Common myeloid progenitor, CD34-positive (primary cell): Measurements from ENCODE around the gene LARP1.

Experiments used
- CTCF ChIA-PET: fragments of 350-600 bp; sonication (Branson Sonifier 250); formaldehyde crosslinking; loops from one replicate; lab custom pipeline; 2021; ENCODE audit warnings: antibody characterized with exemption; lab: Charles Lee
- POLR2A ChIA-PET: fragments of 350-600 bp; sonication (Branson Sonifier 250); formaldehyde crosslinking; loops from one replicate; lab custom pipeline; 2021; ENCODE audit warnings: antibody characterized with exemption; lab: Charles Lee
- DNase-seq, 3 donors: peaks; one replicate each; pipeline versions ENCODE4 v3.0.0 to v3.0.0-alpha.2; 2013
- H3K27ac ChIP-seq, 2 experiments: 1 replicate in 1 of 2; 2 replicates in 1 of 2; pipeline ENCODE4 v1.7.0; 2013; ENCODE audit warnings: inconsistent platforms in 2 of 2, low read length in 2 of 2, mild to moderate bottlenecking in 2 of 2, low read depth in 1 of 2, moderate library complexity in 1 of 2; ENCODE audit not compliant: severe bottlenecking in 2 of 2, insufficient read depth in 1 of 2, poor library complexity in 1 of 2
- H3K27me3 ChIP-seq, 5 experiments: replicated peaks in 2 of 5; 1 replicate in 3 of 5; 2 replicates in 2 of 5; pipeline versions ENCODE4 v1.6.1 to v1.7.0; 2013; ENCODE audit warnings: low read length in 4 of 5, mild to moderate bottlenecking in 2 of 5, moderate library complexity in 2 of 5, inconsistent platforms in 1 of 5; ENCODE audit not compliant: insufficient read depth in 5 of 5, control insufficient read depth in 4 of 5
- H3K36me3 ChIP-seq, 4 experiments: 1 replicate in 2 of 4; 2 replicates in 2 of 4; pipeline versions ENCODE4 v1.6.1 to v1.7.0; 2013; ENCODE audit warnings: low read length in 3 of 4, control low read depth in 1 of 4, mild to moderate bottlenecking in 1 of 4; ENCODE audit not compliant: control insufficient read depth in 4 of 4, insufficient read depth in 4 of 4
- H3K4me1 ChIP-seq, 4 experiments: 1 replicate in 3 of 4; 2 replicates in 1 of 4; pipeline versions ENCODE4 v1.6.1 to v1.7.1; 2013; ENCODE audit warnings: low read length in 3 of 4, mild to moderate bottlenecking in 3 of 4, control low read depth in 1 of 4, inconsistent platforms in 1 of 4, moderate library complexity in 1 of 4; ENCODE audit not compliant: control insufficient read depth in 4 of 4, insufficient read depth in 4 of 4; ENCODE audit errors: control extremely low read depth in 1 of 4
- H3K4me3 ChIP-seq, 7 experiments: 1 replicate in 4 of 7; 2 replicates in 3 of 7; pipeline versions ENCODE4 v1.5.1 to v1.7.0; 2013; ENCODE audit warnings: mild to moderate bottlenecking in 7 of 7, low read length in 6 of 7, moderate library complexity in 6 of 7, inconsistent platforms in 2 of 7, low read depth in 2 of 7, control low read depth in 1 of 7; ENCODE audit not compliant: insufficient read depth in 4 of 7, control insufficient read depth in 1 of 7; ENCODE audit errors: extremely low read depth in 1 of 7
- H3K9me3 ChIP-seq, 5 experiments: 1 replicate in 4 of 5; 2 replicates in 1 of 5; pipeline versions ENCODE4 v1.6.1 to v1.7.1; 2013; ENCODE audit warnings: low read length in 4 of 5, mild to moderate bottlenecking in 2 of 5, inconsistent platforms in 1 of 5, low read depth in 1 of 5, moderate library complexity in 1 of 5; ENCODE audit not compliant: control insufficient read depth in 4 of 5, insufficient read depth in 2 of 5; ENCODE audit errors: control extremely low read depth in 1 of 5
- WGBS: methylation state at CpG from one replicate; pipeline ENCODE4 v1.1.5; 2013; ENCODE audit not compliant: insufficient coverage; 5-methylcytosine and 5-hydroxymethylcytosine counted together

LARP1 gene

DNA sequence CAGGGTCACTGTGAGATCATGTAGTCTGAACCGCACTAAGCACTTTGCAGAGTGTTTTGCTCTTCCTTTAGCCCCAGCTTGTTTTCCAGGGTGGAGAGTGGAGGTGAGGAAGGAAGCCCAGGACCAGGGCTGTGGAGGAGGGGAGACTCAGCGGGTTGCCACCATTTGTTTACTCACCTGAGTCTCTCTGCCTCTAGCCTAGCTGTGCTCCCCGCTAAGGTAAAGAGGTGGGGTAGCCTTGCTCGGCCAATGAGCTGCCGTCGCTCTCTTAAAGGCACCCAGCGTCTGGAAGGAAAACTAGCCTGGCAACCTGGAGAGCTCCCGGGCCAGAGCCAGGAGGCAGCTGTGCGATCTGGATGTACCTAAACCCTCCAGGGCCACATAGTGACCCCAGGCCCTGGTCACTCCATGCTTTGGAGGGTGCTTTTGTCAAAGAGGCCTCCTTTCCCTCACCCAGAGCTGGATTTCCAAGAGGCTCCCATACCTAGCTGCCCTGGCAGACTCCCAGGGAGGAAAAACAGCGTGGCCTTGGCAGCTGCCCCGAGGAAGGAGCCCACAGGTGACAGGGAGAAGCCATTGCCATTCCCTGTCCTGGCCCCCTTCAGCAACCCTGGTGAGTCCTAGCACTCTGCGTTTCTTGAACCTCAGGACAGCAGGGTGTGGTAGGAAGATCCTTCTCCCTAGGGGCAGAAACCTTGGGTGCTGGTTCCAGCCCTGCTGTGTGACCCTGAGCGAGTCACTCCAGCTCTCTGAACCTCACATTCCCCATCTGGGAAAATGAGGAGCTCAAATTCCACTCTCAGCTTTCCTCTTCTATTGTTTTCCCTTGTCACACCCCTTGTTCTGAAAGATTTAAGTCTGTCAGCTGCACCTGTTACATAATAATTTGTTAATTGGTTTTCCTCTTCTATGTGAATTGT, 42.4 kb upstream of the LARP1 start:
- ChIA-PET POLR2A (no interaction called here), CTCF (interaction anchor here (0.9 to 2.4 kb wide), 5 partner anchors 9 to 747 kb away, joined by 3 to 6 read pairs (median 3); no protein-coding TSS in a partner anchor)
- Histone ChIP-seq H3K27me3 (no peaks in the 10 kb centered on the region), H3K4me3 (no peak overlapping the region), H3K4me1 (peaks cover 0 to 14% (median 7%) of the 10 kb centered on the region in 4 experiments), H3K36me3 (no peaks in the 10 kb centered on the region), H3K27ac (no peak overlapping the region), H3K9me3 (no peaks in the 10 kb centered on the region)
- no peak for DNase-seq
- 95% methylated on average over 13 of the region's 13 CpGs for WGBS

DNA sequence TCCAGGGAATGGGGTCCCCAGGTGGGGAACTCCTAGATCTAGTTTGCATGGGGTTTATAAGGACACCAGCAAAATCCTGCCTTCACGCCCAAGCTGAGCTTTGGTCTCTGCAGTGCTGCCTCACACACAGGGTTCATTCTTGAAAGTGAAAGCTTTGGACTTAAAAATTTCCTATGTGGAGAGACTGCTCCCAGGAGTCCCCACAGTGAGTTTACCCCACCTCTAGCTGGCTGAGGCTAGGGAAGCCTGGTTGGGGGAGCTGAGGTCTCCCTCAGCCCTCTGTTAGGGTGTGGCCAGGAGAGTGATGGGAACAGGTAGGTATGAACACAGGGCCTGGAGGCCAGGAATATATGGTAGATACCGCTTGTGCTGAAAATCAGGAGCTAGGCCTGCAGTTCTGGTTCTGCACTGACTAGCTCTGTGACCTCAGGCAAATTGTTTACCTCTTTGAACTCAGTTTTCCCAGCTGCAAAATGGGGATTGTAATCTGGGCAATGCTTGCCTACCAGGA, 41.5 kb upstream of the LARP1 start:
- H3K9me3 ChIP-seq = no peaks in the 10 kb centered on the region
- H3K4me1 ChIP-seq = peaks cover 0 to 14% (median 7%) of the 10 kb centered on the region in 4 experiments
- CTCF ChIA-PET = interaction anchor here (0.9 to 2.4 kb wide), 6 partner anchors 11 to 748 kb away, joined by 3 to 6 read pairs (median 4); no protein-coding TSS in a partner anchor
- no peaks in the 10 kb centered on the region for H3K36me3 ChIP-seq
- no peak overlapping the region for H3K4me3 ChIP-seq
- no peak overlapping the region for H3K27ac ChIP-seq
- WGBS = 97% methylated on average over 2 of the region's 2 CpGs
- POLR2A ChIA-PET = no interaction called here
- H3K27me3 ChIP-seq = no peaks in the 10 kb centered on the region
- DNase-seq = no peak

GRCh38 chr5:154714266-154714986, 40.8 kb upstream of the LARP1 start:
- H3K4me3 ChIP-seq = peak overlapping the region in 6 of 7 experiments; percentile 30 to 65 (median 48)
- H3K4me1 ChIP-seq = peaks cover 0 to 14% (median 7%) of the 10 kb centered on the region in 4 experiments
- CTCF ChIA-PET = interaction anchor here (0.9 to 2.4 kb wide), 5 partner anchors 10 to 84 kb away, joined by 3 to 6 read pairs (median 4); no protein-coding TSS in a partner anchor
- 7% methylated on average over 6 of the region's 10 CpGs for WGBS
- no peaks in the 10 kb centered on the region for H3K27me3 ChIP-seq
- H3K9me3 ChIP-seq = no peaks in the 10 kb centered on the region
- POLR2A ChIA-PET = interaction anchor here (1.0 kb wide), 1 partner anchor 60 kb away, joined by 4 read pairs; no protein-coding TSS in a partner anchor
- peak; percentile 76 to 91 (median 86) for DNase-seq
- H3K36me3 ChIP-seq = no peaks in the 10 kb centered on the region
- no peak overlapping the region for H3K27ac ChIP-seq

DNA sequence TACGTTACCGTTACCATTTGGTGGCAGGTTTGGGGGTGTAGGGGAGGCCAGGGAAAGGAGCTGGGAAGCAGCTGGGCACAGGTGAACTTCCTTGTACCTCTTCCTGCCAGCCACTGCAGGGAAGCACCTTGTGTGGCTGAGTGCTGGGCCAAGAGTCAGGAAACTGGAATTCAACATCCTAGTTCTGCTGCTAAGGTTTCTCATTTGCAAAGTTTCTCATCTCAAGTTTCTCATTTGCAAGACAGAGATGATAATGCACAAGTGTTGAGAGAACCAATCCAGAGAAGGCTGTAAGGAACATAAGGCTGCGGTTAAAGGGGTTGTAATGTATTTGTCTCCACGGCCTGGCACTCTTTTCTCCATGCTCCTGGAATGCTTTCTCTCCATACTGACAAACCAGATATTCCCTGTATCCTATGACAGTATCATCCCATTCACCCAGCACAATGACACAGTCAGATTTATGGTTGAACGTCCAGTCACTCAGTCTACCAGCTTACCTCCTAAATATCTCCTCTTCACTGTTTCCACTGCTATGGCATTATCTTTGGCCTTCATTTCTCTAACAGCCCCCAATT, 33.6 kb upstream of the LARP1 start:
- ChIA-PET CTCF (interaction anchor here (1.0 to 1.6 kb wide), 3 partner anchors 12 to 94 kb away, joined by 3 to 4 read pairs (median 3); no protein-coding TSS in a partner anchor), POLR2A (no interaction called here)
- Histone ChIP-seq H3K27ac (no peak overlapping the region), H3K36me3 (no peaks in the 10 kb centered on the region), H3K27me3 (no peaks in the 10 kb centered on the region), H3K9me3 (no peaks in the 10 kb centered on the region), H3K4me3 (no peak overlapping the region), H3K4me1 (no peaks in the 10 kb centered on the region)
- 97% methylated on average over 4 of the region's 5 CpGs for WGBS
- DNase-seq = no peak

- DNase-seq = no peak
- Histone ChIP-seq H3K9me3 (no peaks in the 10 kb centered on the region), H3K27me3 (no peaks in the 10 kb centered on the region), H3K4me1 (no peaks in the 10 kb centered on the region), H3K4me3 (no peak overlapping the region), H3K36me3 (no peaks in the 10 kb centered on the region), H3K27ac (no peak overlapping the region)
- ChIA-PET CTCF (interaction anchor here (1.6 kb wide), 1 partner anchor 12 kb away, joined by 4 read pairs; no protein-coding TSS in a partner anchor), POLR2A (no interaction called here)
- 98% methylated on average over 4 of the region's 4 CpGs for WGBS
Observed at GRCh38 chr5:154722097-154722496, 33.1 kb upstream of the LARP1 start.

DNA sequence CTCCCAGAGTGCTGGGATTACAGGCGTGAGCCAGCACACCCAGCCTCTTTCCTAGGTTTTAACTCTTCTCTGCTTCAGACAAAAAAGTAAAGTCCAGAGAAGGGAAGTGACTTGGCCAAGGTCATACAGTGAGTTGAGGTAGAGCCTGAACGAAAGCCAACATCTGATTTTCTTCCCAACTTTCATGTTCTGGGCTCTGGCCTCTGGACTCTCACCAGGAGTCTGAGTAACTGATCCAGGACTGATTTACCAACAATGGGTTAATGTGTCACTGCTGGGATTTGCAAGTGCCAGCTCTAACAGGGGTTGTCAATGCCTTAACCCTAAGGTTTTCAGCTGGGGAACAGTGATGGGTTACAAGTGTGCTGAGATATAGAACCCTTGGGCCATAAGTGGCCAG, 32.2 kb upstream of the LARP1 start:
- 90% methylated on average over 2 of the region's 2 CpGs for WGBS
- POLR2A ChIA-PET = no interaction called here
- H3K27me3 ChIP-seq = no peaks in the 10 kb centered on the region
- no peaks in the 10 kb centered on the region for H3K9me3 ChIP-seq
- DNase-seq = no peak
- H3K4me3 ChIP-seq = no peak overlapping the region
- H3K36me3 ChIP-seq = no peaks in the 10 kb centered on the region
- CTCF ChIA-PET = no interaction called here
- no peak overlapping the region for H3K27ac ChIP-seq
- no peaks in the 10 kb centered on the region for H3K4me1 ChIP-seq
